Measurements from ENCODE around the gene CEP95.
A peak's percentile ranks its signal among the peaks of the same experiment; 100 is the strongest.
"Not testable (repeated sequence)": the region's sequence is repeated elsewhere in the genome, so short reads cannot be mapped to it uniquely, and the experiment has no call there.

CEP95 gene

GRCh38 chr17:64506576-64507412, at the start of gene CEP95:
Gene CEP95, plus strand, starts transcription at chr17:64506977. Its CDS starts 121 bp downstream, at chr17:64507098.
- TF ChIP-seq, protein P1, sequence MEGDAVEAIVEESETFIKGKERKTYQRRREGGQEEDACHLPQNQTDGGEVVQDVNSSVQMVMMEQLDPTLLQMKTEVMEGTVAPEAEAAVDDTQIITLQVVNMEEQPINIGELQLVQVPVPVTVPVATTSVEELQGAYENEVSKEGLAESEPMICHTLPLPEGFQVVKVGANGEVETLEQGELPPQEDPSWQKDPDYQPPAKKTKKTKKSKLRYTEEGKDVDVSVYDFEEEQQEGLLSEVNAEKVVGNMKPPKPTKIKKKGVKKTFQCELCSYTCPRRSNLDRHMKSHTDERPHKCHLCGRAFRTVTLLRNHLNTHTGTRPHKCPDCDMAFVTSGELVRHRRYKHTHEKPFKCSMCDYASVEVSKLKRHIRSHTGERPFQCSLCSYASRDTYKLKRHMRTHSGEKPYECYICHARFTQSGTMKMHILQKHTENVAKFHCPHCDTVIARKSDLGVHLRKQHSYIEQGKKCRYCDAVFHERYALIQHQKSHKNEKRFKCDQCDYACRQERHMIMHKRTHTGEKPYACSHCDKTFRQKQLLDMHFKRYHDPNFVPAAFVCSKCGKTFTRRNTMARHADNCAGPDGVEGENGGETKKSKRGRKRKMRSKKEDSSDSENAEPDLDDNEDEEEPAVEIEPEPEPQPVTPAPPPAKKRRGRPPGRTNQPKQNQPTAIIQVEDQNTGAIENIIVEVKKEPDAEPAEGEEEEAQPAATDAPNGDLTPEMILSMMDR (IDR thresholded peaks at IDR 0.05; ENCODE audit: insufficient read depth, low read length, missing control alignments), result no peak
- ChIA-PET POLR2A (interaction anchor here (0.5 to 3.0 kb wide), 19 partner anchors 9 to 361 kb away, joined by 3 to 55 read pairs (median 4); partner anchors contain the start of gene POLG2), CTCF (interaction anchor here (1.0 to 8.5 kb wide), 5 partner anchors 9 to 187 kb away, joined by 3 to 88 read pairs (median 9); partner anchors contain the start of gene POLG2)
- DNase-seq (ENCODE audit: low read depth, low spot score), result peak; percentile 95
- peak within 1 kb of the TSS; percentile 97 for H3K4me3 ChIP-seq (ENCODE audit: low read depth, low read length)

DNA sequence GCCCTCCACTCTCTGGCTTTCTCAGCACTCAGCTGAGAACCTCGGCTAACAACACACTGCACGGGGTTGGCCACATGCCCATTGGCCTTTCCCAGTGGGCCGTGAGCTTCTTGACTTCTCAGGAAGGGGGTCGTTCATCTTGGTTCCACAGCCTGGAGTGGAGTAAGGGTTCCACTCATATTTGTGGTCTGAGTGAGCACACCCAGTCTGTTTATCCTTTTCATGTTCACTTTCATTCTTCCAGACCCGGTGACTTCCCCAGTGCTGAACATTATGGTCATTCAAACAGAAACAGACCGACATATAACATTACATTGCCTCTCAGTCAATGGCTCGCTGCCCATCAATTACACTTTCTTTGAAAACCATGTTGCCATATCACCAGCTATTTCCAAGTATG, 49.6 kb upstream of the CEP95 start:
- no peak overlapping the region for H3K4me3 ChIP-seq (ENCODE audit: low read depth, low read length)
- ChIA-PET CTCF (interaction anchor here (0.9 to 2.8 kb wide), 4 partner anchors 23 to 38 kb away, joined by 3 to 16 read pairs (median 3); no protein-coding TSS in a partner anchor), POLR2A (interaction anchor here (1.1 kb wide), 1 partner anchor 14 kb away, joined by 3 read pairs; no protein-coding TSS in a partner anchor)
- TF ChIP-seq, protein P1 (IDR thresholded peaks at IDR 0.05; ENCODE audit: insufficient read depth, low read length, missing control alignments), result no peak
- DNase-seq (ENCODE audit: low read depth, low spot score), result peak; percentile 12

GRCh38 chr17:64458756-64459155, 48.0 kb upstream of the CEP95 start:
- no peak for DNase-seq (ENCODE audit: low read depth, low spot score)
- TF ChIP-seq, protein P1 (IDR thresholded peaks at IDR 0.05; ENCODE audit: insufficient read depth, low read length, missing control alignments), result no peak
- POLR2A ChIA-PET, result interaction anchor here (0.6 kb wide), 1 partner anchor 48 kb away, joined by 3 read pairs; the partner anchor contains the start of gene CEP95
- H3K4me3 ChIP-seq (ENCODE audit: low read depth, low read length), result no peak overlapping the region
- CTCF ChIA-PET, result interaction anchor here (1.0 kb wide), 1 partner anchor 38 kb away, joined by 3 read pairs; no protein-coding TSS in a partner anchor

DNA sequence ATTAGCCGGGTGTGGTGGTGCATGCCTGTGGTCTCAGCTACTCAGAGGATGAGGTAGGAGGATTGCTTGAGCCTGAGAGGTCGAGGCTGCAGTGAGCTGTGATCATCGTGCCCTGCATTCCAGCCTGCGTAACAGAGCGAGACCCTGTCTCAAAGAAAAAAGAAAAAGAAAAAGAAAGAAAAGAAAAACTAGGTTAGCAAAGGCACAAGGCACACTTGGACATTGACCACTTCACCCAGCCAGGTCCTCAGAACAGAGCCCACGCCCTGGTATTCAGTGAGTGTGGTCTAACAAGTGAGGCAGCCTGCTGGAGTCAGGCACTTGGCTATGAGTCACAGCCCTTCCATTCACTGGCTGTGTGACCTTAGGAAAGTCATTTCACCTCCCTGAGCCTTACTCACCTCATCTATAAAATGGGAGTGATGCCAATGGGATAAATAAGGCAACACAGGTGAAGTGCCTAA, 47.5 kb upstream of the CEP95 start:
- POLR2A ChIA-PET, result interaction anchor here (0.6 kb wide), 1 partner anchor 48 kb away, joined by 3 read pairs; the partner anchor contains the start of gene CEP95

DNA sequence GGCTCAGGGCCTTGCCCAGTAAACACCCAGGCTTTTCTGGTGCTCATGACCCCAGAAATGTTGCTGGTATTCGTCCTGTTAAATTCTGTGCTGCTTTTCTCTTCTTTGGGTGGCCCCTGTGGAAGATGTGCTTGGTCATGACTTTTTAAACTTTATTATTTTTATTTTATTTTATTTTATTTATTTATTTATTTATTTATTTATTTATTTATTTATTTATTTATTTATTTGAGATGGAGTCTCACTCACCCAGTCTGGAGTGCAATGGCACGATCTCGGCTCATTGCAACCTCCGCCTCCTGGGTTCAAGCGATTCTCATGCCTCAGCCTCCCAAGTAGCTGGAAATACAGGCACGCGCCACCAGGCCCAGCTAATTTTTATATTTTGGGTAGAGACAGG, 47.0 kb upstream of the CEP95 start:
- CTCF ChIA-PET, result interaction anchor here (1.0 to 1.5 kb wide), 4 partner anchors 31 to 39 kb away, joined by 3 to 5 read pairs (median 3); no protein-coding TSS in a partner anchor
- DNase-seq (ENCODE audit: low read depth, low spot score); H3K4me3 ChIP-seq (ENCODE audit: low read depth, low read length); POLR2A ChIA-PET: not testable (repeated sequence)

More for the DNA sequence above, 47.5 kb upstream of the CEP95 start:
- no peak for DNase-seq (ENCODE audit: low read depth, low spot score)
- TF ChIP-seq, protein P1 (IDR thresholded peaks at IDR 0.05; ENCODE audit: insufficient read depth, low read length, missing control alignments), result no peak
- CTCF ChIA-PET, result interaction anchor here (1.0 to 1.2 kb wide), 2 partner anchors 33 to 39 kb away, joined by 3 read pairs; no protein-coding TSS in a partner anchor
- H3K4me3 ChIP-seq (ENCODE audit: low read depth, low read length), result no peak overlapping the region

DNA sequence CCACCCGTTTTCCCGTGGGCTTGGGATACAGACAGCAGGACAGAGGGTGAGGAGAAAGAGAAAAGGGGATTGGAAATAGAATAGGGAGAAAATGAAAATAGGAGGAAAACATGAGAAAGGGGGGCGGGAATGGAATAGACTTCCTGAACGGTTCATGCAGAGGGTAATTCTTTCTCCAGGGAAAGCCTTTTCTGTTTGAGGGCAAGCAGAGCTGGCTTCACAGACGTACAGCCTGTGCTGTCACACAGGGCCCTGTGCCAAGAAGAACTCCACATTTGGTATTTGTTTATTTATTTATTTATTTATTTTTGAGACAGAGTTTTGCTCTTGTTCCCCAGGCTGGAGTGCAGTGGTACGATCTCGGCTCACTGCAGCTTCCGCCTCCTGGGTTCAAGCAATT, 45.8 kb upstream of the CEP95 start:
- no peak overlapping the region for H3K4me3 ChIP-seq (ENCODE audit: low read depth, low read length)
- TF ChIP-seq, protein P1 (IDR thresholded peaks at IDR 0.05; ENCODE audit: insufficient read depth, low read length, missing control alignments), result no peak
- no peak for DNase-seq (ENCODE audit: low read depth, low spot score)
- POLR2A ChIA-PET, result no interaction called here
- CTCF ChIA-PET, result interaction anchor here (1.5 kb wide), 1 partner anchor 40 kb away, joined by 5 read pairs; no protein-coding TSS in a partner anchor

Measured in AG04449 (cell line).